ENCODE measurements around the gene PRG2. TPM values are rescaled to one million over a fixed set of nuclear protein-coding genes. Genes with fewer than 3 reads are reported as not detected.

The PRG2 gene
- total and polyA plus RNA-seq, 2 of the 13 experiments (the other 11 are each of a cell fraction or from before 2014, with no cell fraction given): not detected

DNA sequence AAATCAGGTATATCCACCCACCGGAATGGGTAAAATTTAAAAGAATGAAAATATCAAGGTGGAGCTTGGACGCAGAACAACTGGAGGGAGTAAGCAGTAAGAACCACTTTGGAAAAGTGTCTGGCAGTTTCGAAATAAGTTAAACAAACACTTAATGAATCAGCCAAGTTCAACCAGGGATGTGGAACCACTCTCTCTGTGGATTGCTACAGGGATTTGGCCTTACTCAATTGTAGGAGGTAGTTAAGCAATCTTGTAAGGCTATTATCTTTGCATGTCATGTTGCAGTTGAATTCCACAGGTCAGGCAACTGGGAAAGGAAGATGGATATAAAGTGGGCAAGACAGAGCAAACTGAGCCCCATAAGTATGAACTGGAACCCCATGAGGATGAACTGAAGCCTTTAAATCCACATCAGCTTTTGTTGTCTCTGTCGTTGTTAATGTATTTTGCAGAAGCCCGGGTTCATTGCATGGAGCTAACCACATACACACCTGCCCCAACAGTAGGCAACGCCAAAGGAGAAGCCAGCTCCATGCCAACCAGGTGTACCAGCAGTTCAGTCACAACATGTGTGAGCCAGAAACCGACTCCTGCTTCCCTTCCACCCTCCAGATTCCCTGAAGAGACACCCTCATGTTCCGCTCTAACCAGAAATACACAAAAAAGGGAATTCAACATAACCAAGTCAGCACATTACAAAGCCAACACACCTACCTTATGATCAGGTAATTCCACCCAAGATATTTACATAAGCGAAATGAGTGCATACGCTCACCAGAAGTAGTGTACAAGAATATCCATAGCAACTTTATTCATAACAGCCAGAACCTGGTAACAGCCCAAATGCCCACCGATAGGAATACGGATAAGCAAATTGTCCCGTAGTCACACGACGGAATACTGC, 44.4 kb upstream of the PRG2 start (continued):
- TF ChIP-seq, protein P1, sequence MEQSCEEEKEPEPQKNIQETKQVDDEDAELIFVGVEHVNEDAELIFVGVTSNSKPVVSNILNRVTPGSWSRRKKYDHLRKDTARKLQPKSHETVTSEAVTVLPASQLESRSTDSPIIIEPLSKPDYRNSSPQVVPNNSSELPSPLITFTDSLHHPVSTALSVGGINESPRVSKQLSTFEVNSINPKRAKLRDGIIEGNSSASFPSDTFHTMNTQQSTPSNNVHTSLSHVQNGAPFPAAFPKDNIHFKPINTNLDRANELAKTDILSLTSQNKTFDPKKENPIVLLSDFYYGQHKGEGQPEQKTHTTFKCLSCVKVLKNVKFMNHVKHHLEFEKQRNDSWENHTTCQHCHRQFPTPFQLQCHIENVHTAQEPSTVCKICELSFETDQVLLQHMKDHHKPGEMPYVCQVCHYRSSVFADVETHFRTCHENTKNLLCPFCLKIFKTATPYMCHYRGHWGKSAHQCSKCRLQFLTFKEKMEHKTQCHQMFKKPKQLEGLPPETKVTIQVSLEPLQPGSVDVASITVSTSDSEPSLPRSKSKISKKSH (CRISPR knock-in tag; IDR thresholded peaks at IDR 0.05; ENCODE audit: borderline replicate concordance): no peak
- TF ChIP-seq, protein P2, sequence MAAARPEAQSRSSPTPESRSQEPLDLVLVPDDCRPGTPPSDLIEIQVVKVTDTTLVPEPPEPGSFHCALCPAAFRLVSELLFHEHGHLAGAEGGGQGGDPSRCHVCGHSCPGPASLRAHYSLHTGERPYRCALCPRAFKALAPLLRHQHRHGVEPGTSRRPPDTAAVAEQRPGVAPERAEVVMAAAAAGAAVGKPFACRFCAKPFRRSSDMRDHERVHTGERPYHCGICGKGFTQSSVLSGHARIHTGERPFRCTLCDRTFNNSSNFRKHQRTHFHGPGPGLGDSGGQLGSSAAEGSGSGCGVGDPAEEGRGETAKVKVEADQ (CRISPR knock-in tag; IDR thresholded peaks at IDR 0.05; ENCODE audit: borderline replicate concordance): no peak
- TF ChIP-seq, protein P3, sequence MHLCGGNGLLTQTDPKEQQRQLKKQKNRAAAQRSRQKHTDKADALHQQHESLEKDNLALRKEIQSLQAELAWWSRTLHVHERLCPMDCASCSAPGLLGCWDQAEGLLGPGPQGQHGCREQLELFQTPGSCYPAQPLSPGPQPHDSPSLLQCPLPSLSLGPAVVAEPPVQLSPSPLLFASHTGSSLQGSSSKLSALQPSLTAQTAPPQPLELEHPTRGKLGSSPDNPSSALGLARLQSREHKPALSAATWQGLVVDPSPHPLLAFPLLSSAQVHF (CRISPR knock-in tag; IDR thresholded peaks at IDR 0.05): no peak
- TF ChIP-seq, protein P4, sequence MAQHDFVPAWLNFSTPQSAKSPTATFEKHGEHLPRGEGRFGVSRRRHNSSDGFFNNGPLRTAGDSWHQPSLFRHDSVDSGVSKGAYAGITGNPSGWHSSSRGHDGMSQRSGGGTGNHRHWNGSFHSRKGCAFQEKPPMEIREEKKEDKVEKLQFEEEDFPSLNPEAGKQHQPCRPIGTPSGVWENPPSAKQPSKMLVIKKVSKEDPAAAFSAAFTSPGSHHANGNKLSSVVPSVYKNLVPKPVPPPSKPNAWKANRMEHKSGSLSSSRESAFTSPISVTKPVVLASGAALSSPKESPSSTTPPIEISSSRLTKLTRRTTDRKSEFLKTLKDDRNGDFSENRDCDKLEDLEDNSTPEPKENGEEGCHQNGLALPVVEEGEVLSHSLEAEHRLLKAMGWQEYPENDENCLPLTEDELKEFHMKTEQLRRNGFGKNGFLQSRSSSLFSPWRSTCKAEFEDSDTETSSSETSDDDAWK (CRISPR knock-in tag; IDR thresholded peaks at IDR 0.05): no peak
- peak; percentile 73 for TF ChIP-seq POGZ (CRISPR knock-in tag; IDR thresholded peaks at IDR 0.05)
- no peak for TF ChIP-seq STAT5B (CRISPR knock-in tag; IDR thresholded peaks at IDR 0.05)
- TF ChIP-seq, protein P5, sequence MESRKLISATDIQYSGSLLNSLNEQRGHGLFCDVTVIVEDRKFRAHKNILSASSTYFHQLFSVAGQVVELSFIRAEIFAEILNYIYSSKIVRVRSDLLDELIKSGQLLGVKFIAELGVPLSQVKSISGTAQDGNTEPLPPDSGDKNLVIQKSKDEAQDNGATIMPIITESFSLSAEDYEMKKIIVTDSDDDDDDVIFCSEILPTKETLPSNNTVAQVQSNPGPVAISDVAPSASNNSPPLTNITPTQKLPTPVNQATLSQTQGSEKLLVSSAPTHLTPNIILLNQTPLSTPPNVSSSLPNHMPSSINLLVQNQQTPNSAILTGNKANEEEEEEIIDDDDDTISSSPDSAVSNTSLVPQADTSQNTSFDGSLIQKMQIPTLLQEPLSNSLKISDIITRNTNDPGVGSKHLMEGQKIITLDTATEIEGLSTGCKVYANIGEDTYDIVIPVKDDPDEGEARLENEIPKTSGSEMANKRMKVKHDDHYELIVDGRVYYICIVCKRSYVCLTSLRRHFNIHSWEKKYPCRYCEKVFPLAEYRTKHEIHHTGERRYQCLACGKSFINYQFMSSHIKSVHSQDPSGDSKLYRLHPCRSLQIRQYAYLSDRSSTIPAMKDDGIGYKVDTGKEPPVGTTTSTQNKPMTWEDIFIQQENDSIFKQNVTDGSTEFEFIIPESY (CRISPR knock-in tag; IDR thresholded peaks at IDR 0.05): 0 out of 2 replicates have a peak, but pooled peaks have one; percentile 14
- TF ChIP-seq, protein P6, sequence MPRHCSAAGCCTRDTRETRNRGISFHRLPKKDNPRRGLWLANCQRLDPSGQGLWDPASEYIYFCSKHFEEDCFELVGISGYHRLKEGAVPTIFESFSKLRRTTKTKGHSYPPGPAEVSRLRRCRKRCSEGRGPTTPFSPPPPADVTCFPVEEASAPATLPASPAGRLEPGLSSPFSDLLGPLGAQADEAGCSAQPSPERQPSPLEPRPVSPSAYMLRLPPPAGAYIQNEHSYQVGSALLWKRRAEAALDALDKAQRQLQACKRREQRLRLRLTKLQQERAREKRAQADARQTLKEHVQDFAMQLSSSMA (CRISPR knock-in tag; IDR thresholded peaks at IDR 0.05): no peak
- TF ChIP-seq TRIM24 (CRISPR knock-in tag; IDR thresholded peaks at IDR 0.05): peak; percentile 89
- TF ChIP-seq DNMT1 (CRISPR knock-in tag; IDR thresholded peaks at IDR 0.05): no peak
- peak; percentile 89 for TF ChIP-seq TARDBP (CRISPR knock-in tag; IDR thresholded peaks at IDR 0.05)
- TF ChIP-seq BRD4 (CRISPR knock-in tag; IDR thresholded peaks at IDR 0.05): no peak
- TF ChIP-seq, protein P7, sequence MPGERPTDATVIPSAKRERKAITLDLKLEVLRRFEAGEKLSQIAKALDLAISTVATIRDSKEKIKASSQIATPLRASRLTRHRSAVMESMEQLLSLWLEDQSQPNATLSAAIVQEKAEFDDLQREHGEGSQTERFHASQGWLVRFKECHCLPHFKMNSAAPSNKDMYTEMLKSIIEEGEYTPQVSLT (CRISPR knock-in tag; IDR thresholded peaks at IDR 0.05; ENCODE audit: borderline replicate concordance, low read depth): no peak
- no peak for TF ChIP-seq ZNF558 (CRISPR knock-in tag; IDR thresholded peaks at IDR 0.05; ENCODE audit: borderline replicate concordance)
- TF ChIP-seq NRL (CRISPR knock-in tag; IDR thresholded peaks at IDR 0.05; ENCODE audit: borderline replicate concordance): no peak
- TF ChIP-seq, protein P8, sequence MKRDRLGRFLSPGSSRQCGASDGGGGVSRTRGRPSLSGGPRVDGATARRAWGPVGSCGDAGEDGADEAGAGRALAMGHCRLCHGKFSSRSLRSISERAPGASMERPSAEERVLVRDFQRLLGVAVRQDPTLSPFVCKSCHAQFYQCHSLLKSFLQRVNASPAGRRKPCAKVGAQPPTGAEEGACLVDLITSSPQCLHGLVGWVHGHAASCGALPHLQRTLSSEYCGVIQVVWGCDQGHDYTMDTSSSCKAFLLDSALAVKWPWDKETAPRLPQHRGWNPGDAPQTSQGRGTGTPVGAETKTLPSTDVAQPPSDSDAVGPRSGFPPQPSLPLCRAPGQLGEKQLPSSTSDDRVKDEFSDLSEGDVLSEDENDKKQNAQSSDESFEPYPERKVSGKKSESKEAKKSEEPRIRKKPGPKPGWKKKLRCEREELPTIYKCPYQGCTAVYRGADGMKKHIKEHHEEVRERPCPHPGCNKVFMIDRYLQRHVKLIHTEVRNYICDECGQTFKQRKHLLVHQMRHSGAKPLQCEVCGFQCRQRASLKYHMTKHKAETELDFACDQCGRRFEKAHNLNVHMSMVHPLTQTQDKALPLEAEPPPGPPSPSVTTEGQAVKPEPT (CRISPR knock-in tag; IDR thresholded peaks at IDR 0.05; ENCODE audit: low read depth): no peak
